HCT116 (cell line): Measurements from ENCODE around the gene SNX13. TPM values are rescaled to one million over a fixed set of nuclear protein-coding genes. Genes with fewer than 3 reads are reported as not detected.

Experiments used
- ATAC-seq: fragments of 200-7000 bp; cut with Tn5 transposase; 2 replicates; pipeline ENCODE4 v1.9.1; 2020; ENCODE audit warnings: mild to moderate bottlenecking, moderate library complexity
- BruUV-seq: library from RNA; stranded (reverse); fragments of 400-500 nt; replicated peaks from 2 replicates; lab custom pipeline; 2021; lab: Mats Ljungman, UMichigan
- CTCF ChIA-PET: fragments of 300-600 bp; sonication (Branson Sonifier 250); formaldehyde crosslinking; loops from one replicate; lab custom pipeline; 2021; ENCODE audit warnings: antibody characterized with exemption; lab: Charles Lee
- POLR2A ChIA-PET: fragments of 300-600, 350-600 bp; sonication (Branson Sonifier 250); formaldehyde crosslinking; loops from one replicate; lab custom pipeline; 2021; ENCODE audit warnings: antibody characterized with exemption; lab: Charles Lee
- RAD21 ChIA-PET, 2 experiments: fragments of 300-600 bp; sonication (Branson Sonifier 250); formaldehyde crosslinking; loops; one replicate each; lab custom pipeline; 2023; ENCODE audit warnings: low total read pairs in 2 of 2; ENCODE audit not compliant: uncharacterized antibody in 2 of 2, unreplicated experiment in 2 of 2, low non-redundant PET in 1 of 2; lab: Charles Lee
- DNase-seq: peaks from one replicate; pipeline ENCODE4 v3.0.0-alpha.2; 2010; ENCODE audit warnings: low read depth, low spot score
- H2AFZ ChIP-seq: fragments of 200-600 bp; shearing (Covaris generic), sonication (generic); 2 replicates; pipeline ENCODE4 v1.6.1; 2017; ENCODE audit warnings: low read depth, mixed run types, mixed read lengths, antibody characterized with exemption, low read length; ENCODE audit not compliant: poor library complexity, severe bottlenecking
- H3K27ac ChIP-seq: 2 replicates; pipeline ENCODE4 v1.5.1; 2012; ENCODE audit warnings: low read depth, low read length
- H3K27me3 ChIP-seq: fragments of 200-600 bp; sonication (generic); 2 replicates; pipeline ENCODE4 v1.6.1; 2016; ENCODE audit warnings: mixed run types, low read length, mixed read lengths; ENCODE audit not compliant: insufficient read depth
- H3K36me3 ChIP-seq, 2 experiments: fragments of 200-500 bp in 1 of 2; fragments of 200-600 bp in 1 of 2; sonication (Bioruptor generic) in 1 of 2; sonication (generic) in 1 of 2; 2 replicates each; pipeline versions ENCODE4 v1.5.1 to v1.6.1; 2014 to 2016; ENCODE audit warnings: low read length in 2 of 2, inconsistent platforms in 1 of 2, mixed read lengths in 1 of 2, mixed run types in 1 of 2; ENCODE audit not compliant: insufficient read depth in 2 of 2, control insufficient read depth in 1 of 2
- H3K4me1 ChIP-seq, 2 experiments: fragments of 200-600 bp in 1 of 2; sonication (generic) in 1 of 2; 2 replicates each; pipeline versions ENCODE4 v1.5.1 to v1.6.1; 2012 to 2017; ENCODE audit warnings: low read length in 2 of 2, inconsistent platforms in 1 of 2, mild to moderate bottlenecking in 1 of 2, mixed read lengths in 1 of 2, mixed run types in 1 of 2, moderate library complexity in 1 of 2; ENCODE audit not compliant: insufficient read depth in 2 of 2, control insufficient read depth in 1 of 2
- H3K4me2 ChIP-seq: fragments of 200-600 bp; sonication (generic); 2 replicates; pipeline ENCODE4 v1.6.1; 2017; ENCODE audit warnings: mixed run types, low read length, mixed read lengths
- H3K4me3 ChIP-seq, 2 experiments: fragments of 200-600 bp in 1 of 2; sonication (generic) in 1 of 2; replicated peaks in 1 of 2; 2 replicates each; pipeline ENCODE4 v1.5.1; 2011 to 2016; ENCODE audit warnings: low read length in 2 of 2, control low read depth in 1 of 2, low read depth in 1 of 2, mild to moderate bottlenecking in 1 of 2, mixed read lengths in 1 of 2, mixed run types in 1 of 2
- H3K79me2 ChIP-seq: fragments of 200-600 bp; sonication (generic); 2 replicates; pipeline ENCODE4 v1.6.1; 2017; ENCODE audit warnings: mild to moderate bottlenecking, mixed run types, low read length, moderate library complexity, mixed read lengths; ENCODE audit not compliant: insufficient read depth
- H3K9ac ChIP-seq: fragments of 200-600 bp; sonication (generic); 2 replicates; pipeline ENCODE4 v1.6.1; 2016; ENCODE audit warnings: low read length, mixed read lengths
- H3K9me2 ChIP-seq: fragments of 200-600 bp; sonication (generic), shearing (Covaris generic); 2 replicates; pipeline ENCODE4 v1.6.1; 2017; ENCODE audit warnings: mixed run types, mild to moderate bottlenecking, moderate library complexity; ENCODE audit not compliant: insufficient read depth
- H3K9me3 ChIP-seq, 2 experiments: fragments of 200-500 bp in 1 of 2; fragments of 200-600 bp in 1 of 2; sonication (Bioruptor generic) in 1 of 2; sonication (generic) in 1 of 2; 2 replicates each; pipeline ENCODE4 v1.6.1; 2014 to 2017; ENCODE audit warnings: low read length in 2 of 2, mixed read lengths in 2 of 2, inconsistent platforms in 1 of 2, low read depth in 1 of 2, mild to moderate bottlenecking in 1 of 2, mixed run types in 1 of 2, moderate library complexity in 1 of 2; ENCODE audit not compliant: control insufficient read depth in 1 of 2, insufficient read depth in 1 of 2
- H4K20me1 ChIP-seq: fragments of 200-600 bp; sonication (generic), shearing (Covaris generic); 2 replicates; pipeline ENCODE4 v1.6.1; 2017; ENCODE audit warnings: mixed run types, mild to moderate bottlenecking, moderate library complexity; ENCODE audit not compliant: insufficient read depth
- CBX3 ChIP-seq: IDR thresholded peaks from 2 replicates; pipeline ENCODE4 v1.6.1; 2012; ENCODE audit warnings: low read depth
- CTCF ChIP-seq, 3 experiments: fragments of 200-600 bp in 1 of 3; sonication (generic) in 1 of 3; IDR thresholded peaks in 2 of 3; conservative IDR thresholded peaks in 1 of 3; 2 replicates each; pipeline ENCODE4 v1.5.1; 2012 to 2017; ENCODE audit warnings: low read depth in 2 of 3, low read length in 2 of 3, antibody characterized with exemption in 1 of 3, borderline replicate concordance in 1 of 3, control low read depth in 1 of 3, mild to moderate bottlenecking in 1 of 3, mixed read lengths in 1 of 3, mixed run types in 1 of 3, moderate library complexity in 1 of 3; ENCODE audit not compliant: insufficient read depth in 1 of 3
- EGR1 ChIP-seq: IDR thresholded peaks from 2 replicates; pipeline ENCODE4 v1.6.1; 2012; ENCODE audit warnings: low read depth
- EZH2 ChIP-seq: fragments of 200-600 bp; sonication (generic); IDR thresholded peaks from 2 replicates; pipeline ENCODE4 v1.6.1; 2017; ENCODE audit warnings: antibody characterized with exemption, mixed run types
- JUND ChIP-seq: IDR thresholded peaks from 2 replicates; pipeline ENCODE4 v1.6.1; 2012
- MAX ChIP-seq: IDR thresholded peaks from 2 replicates; pipeline ENCODE4 v1.6.1; 2012
- POLR2A ChIP-seq: IDR thresholded peaks from 2 replicates; pipeline ENCODE4 v1.7.0; 2011; ENCODE audit warnings: borderline replicate concordance; ENCODE audit not compliant: insufficient read depth, insufficient read length; ENCODE audit errors: extremely low read depth
- POLR2AphosphoS5 ChIP-seq: IDR thresholded peaks from 2 replicates; pipeline ENCODE4 v1.6.1; 2011; ENCODE audit warnings: mild to moderate bottlenecking, low read depth, low read length, moderate library complexity
- RAD21 ChIP-seq: IDR thresholded peaks from 2 replicates; pipeline ENCODE4 v1.6.1; 2012; ENCODE audit warnings: low read depth, mild to moderate bottlenecking
- SP1 ChIP-seq: IDR thresholded peaks from 2 replicates; pipeline ENCODE4 v1.6.1; 2012; ENCODE audit warnings: low read depth
- SRF ChIP-seq: IDR thresholded peaks from 2 replicates; pipeline ENCODE4 v1.6.1; 2012; ENCODE audit warnings: low read depth
- ZBTB33 ChIP-seq: IDR thresholded peaks from 2 replicates; pipeline ENCODE4 v1.6.1; 2011; ENCODE audit warnings: mild to moderate bottlenecking, low read length, moderate library complexity; ENCODE audit not compliant: insufficient replicate concordance; ENCODE audit errors: extremely low read depth
- ZNF274 ChIP-seq: fragments of 200-500 bp; sonication (Bioruptor generic); IDR thresholded peaks from 2 replicates; pipeline ENCODE4 v1.6.1; 2014; ENCODE audit warnings: mild to moderate bottlenecking, low read depth, low read length, inconsistent platforms
- intact Hi-C: fragments of 100-400 bp; cut with micrococcal nuclease; formaldehyde crosslinking; loops from 2 replicates; pipeline ENCODE4 v1.10.0; 2022
- total RNA-seq: library from RNA; stranded (reverse); gene quantifications from one replicate; pipeline ENCODE4 v1.2.1, GENCODE V29; 2021; ENCODE audit not compliant: unreplicated experiment

SNX13 gene
- total RNA-seq, 1 experiment from 2014 or later, result 33.4 TPM

- CTCF ChIA-PET, result no interaction called here
- H3K4me2 ChIP-seq, result no peak overlapping the region
- intact Hi-C loops, result no loop called here
- no peaks in the 10 kb centered on the region for H3K27me3 ChIP-seq
- H3K9me2 ChIP-seq, result no peaks in the 10 kb centered on the region
- H3K79me2 ChIP-seq, result no peaks in the 10 kb centered on the region
- no peaks in the 10 kb centered on the region for H3K36me3 ChIP-seq
- no peaks in the 10 kb centered on the region for H3K4me1 ChIP-seq
- no peak overlapping the region for H3K27ac ChIP-seq
- no TSS peak for BruUV-seq
- TF ChIP-seq RAD21 (no peak), POLR2AphosphoS5 (no peak), CTCF (IDR thresholded peaks at IDR 0.05 in 2 of 3, conservative IDR thresholded peaks at IDR 0.05 in 1 of 3; ENCODE audit: borderline replicate concordance in 1 of 3, insufficient read depth in 1 of 3, low read depth in 2 of 3, low read length in 2 of 3) (no peak), EGR1 (no peak), JUND (no peak), ZNF274 (no peak), CBX3 (no peak), MAX (no peak), SP1 (no peak), POLR2A (no peak), EZH2 (no peak), ZBTB33 (no peak), SRF (no peak)
- TF ChIP-seq, all 23 proteins: peak for 0
- ATAC-seq, result no peak
- no peak overlapping the region for H3K9ac ChIP-seq
- no peaks in the 10 kb centered on the region for H4K20me1 ChIP-seq
- H3K9me3 ChIP-seq, result no peaks in the 10 kb centered on the region
- H2AFZ ChIP-seq, result no peak overlapping the region
- no peak for DNase-seq
- RAD21 ChIA-PET, result no interaction called here
- H3K4me3 ChIP-seq, result no peak overlapping the region
- POLR2A ChIA-PET, result no interaction called here
Measured at GRCh38 chr7:17844022-17844421, 96.3 kb downstream of the SNX13 start.
